HG02588 (cell line): Measurements from ENCODE around the gene ZNF546.
"Not testable (repeated sequence)": the region's sequence is repeated elsewhere in the genome, so short reads cannot be mapped to it uniquely, and the experiment has no call there.

Experiments used
- ATAC-seq: cut with Tn5 transposase; IDR thresholded peaks from one replicate; pipeline ENCODE4 v1.9.1; 2021; ENCODE audit warnings: mild to moderate bottlenecking, moderate library complexity; ENCODE audit not compliant: unreplicated experiment

Gene ZNF546

DNA sequence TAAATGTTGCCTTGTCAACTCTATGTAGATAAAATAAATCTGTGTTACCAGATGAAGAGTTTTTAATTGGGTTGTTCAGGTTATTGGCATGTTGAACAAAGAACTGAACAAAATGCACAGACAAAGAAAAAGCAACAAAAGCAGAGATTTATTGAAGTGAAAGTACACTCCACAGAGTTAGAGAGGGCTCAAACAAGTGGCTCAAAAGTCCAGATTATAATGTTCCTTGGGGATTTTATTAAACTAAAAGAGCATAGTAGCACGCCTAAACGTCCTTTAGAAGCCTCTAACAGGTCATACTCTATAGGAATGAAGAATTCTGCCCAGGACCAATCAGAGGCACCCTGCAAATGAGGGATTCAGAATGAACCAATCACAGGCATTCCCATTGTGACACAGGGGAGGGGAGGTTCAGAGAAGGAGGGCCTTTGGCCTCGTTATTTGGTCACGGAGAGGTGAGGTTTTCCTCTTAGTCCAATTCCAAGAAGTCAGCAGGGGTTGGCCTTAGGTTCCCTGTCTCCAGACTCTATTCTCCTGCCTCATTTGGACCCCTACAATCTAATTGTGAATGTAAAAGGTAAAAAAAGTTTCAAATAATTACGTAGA, 13.1 kb upstream of the ZNF546 start:
- ATAC-seq = no peak

DNA sequence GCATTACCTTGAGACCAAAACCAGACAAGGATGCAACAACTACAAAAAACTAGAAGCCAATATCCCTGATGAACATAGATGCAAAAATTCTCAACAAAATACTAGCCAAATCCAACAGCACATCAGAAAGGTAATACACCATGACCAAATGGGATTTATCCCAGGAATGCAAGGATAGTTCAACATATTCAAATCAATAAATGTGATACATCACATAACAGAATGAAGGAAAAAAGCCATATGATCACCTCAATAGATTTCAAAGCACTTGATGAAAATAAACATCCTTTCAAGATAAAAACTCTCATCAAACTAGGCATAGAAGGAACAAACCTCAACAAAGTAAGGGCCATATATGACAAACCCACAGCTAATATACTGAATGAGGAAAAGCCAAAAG, 10.2 kb upstream of the ZNF546 start:
- no peak for ATAC-seq

DNA sequence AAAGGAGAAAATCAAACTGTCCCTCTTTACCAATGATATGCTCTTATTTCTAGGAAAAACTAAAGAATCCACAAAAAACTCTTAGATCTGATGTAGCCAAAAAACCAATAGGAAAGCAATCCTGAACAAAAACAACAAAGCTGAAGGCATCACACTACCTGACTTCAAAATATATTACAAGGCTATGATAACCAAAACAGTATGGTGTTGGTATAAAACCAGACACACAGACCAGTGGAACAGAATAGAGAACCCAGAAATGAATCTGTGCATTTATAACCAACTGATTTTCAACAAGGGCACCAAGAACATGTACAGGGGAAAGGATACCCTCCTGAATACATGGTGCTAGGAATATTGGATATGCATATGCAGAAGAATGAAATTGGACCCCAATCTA, 9.7 kb upstream of the ZNF546 start:
- ATAC-seq = no peak

DNA sequence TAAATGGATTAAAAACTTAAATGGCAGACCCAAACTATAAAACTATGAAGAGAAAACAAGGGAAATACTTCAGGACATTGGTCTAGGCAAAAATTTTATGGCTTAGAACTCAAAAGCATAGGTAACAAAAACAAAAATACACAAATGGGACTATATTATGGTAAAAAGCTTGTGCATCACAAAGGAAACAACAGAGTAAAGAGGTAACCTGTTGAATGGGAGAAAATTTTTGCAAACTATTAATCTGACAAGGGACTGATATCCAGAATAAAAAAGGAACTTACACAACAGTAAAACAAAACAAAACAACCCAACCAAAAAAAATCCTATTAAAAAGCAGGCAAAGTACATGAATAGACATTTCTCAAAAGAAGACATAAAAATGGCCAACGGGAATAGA, 9.3 kb upstream of the ZNF546 start:
- no peak for ATAC-seq

DNA sequence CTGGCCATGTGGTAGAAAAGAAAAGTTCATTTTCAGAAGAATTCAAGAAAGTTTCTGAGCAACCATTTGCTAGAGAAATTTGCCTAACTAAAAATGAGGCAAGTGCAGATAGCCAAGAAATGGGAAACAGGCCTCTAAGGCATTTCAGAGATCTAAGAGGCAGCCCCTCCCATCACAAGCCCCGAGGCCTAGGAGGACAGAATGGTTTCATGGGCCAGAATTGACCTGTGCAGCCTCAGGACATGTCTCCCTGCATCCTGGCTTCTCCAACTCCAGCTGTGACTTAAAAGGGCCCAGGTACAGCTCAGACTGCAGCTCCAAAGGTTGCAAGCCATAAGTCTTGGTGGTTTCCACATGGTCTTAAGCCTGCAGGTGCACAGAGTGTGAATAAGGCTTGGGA, 3.3 kb upstream of the ZNF546 start:
- ATAC-seq = no peak

DNA sequence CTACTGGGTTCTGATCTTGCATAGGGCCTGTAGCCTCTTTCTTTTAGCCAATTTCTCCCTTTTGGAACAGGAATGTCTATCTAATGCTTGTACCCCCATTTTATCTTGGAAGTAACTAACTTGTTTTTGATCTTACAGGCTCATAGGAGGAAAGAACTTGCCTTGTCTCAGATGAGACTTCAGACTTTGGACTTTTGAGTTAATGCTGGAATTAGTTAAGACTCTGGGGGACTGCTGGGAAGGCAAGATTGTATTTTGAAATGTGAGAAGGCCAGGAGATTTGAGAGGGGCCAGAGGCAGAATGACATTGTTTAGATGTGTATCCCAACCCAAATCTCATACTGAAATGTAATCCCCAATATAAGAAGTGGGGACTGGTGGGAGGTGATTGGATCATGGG, 2.5 kb upstream of the ZNF546 start:
- ATAC-seq = no peak

DNA sequence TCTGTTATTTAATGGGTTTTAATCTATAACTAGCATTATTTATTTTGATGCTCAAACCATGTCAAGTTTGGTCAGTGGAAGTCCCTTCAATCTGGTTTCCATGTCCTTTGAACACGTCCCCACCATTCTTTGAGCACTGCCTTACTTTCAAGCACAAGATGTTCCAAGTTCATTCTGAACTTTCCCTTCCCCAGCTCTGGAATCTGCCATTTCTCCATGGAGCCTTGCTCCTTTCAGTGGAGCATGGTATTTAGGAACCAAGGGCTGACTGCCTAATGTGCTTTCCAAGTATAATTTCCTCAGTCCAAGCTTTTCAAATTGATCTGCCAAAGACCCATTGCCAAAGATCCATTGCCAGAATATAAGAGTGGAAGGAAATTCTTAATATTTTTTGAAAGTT, 1.1 kb upstream of the ZNF546 start:
- ATAC-seq = no peak

DNA sequence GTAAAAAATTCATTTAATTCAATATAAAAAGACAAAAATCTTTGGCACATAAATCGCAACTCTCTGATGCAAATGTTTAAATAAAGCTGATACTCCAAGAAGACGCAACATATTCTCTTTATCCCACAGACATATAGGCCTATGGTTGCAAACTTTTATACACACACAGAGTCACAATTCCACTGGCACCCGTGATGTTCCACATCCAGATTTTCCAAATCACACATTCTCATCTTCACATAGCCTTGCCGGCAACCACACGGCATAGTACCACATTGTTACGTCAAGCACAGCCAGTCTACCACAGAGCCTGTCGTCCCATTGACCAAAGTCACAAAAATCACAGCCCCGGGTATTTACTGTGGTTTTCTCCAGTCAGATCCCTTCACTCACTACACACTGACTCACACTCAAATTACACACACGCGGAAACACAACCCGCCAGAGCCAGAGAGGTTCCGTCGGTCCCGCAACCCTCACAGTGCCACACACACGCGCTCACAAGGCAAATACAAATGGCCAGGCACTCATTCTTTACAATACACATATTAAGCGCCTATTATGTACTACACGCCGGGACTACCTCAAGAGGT, 546 bp upstream of the ZNF546 start:
- ATAC-seq = peak; percentile 28

DNA sequence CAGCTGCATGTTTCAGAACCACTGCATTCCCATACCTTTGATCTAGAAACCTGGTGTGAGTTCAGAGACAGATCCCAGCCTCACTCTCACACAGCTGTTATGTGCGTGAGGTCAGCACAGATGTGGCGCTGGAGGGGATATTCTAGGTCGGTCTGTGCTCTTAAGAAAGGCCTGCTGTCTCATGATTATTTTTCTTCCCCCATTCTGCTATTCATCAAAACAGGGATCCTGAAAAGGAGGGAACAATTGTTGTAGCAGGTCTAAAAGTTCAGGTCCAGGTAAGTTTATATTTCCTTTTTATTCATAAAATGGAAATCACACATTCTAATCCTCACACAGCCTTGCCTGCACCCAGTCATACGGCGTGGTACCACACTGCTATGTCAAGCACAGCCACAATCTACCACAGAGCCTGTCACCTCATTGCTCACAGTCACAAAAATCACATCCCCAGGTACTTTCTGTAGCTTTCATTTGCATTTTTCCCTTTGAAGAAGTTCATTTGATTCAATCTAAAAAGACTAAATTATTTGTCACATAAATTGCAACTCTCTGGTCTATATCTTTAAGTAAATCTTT, 867 bp downstream of the ZNF546 start:
- ATAC-seq = no peak

DNA sequence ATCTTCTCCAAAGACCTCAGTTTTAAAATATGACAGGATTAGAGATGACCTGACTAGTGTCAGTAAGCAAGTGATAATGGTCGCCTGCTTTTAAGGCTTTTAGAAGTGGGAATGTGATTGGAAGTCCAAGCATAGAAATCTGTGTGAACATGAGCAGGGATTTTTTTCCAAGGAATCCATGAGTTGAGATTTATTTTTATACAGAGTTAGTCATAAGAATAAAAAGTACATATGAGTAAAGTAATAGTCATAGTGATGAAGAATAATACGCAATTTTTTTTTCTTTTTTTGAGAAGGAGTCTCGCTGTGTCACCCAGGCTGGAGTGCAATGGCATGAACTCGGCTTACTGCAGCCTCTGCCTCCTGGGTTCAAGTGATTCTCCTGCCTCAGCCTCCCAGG, 1.6 kb downstream of the ZNF546 start:
- no peak for ATAC-seq

DNA sequence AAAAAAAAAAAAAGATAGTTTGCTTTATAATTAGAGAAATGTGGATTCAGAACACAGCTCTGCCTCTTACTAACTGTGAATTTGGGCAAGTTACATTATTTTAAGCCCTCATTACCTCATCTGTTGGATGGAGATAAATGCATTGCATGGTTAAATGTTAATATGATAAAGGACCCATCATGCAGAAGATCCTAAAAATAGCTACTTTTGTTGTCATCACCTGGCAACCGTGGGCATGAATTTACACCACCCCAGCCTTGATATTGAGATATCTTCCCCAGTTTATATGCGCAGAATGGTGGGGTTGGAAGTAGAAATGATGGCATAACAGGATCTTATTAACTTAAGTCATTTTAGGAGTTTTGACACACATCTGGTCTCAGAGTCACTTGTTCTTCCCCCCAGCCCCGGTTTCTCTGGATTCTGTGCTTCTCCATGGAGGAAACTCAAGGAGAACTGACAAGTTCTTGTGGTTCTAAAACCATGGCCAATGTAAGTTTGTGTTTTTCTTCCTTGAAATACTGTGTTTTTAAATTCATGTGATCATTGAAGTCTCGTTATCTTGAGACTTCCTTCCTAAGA, 8.9 kb downstream of the ZNF546 start:
- ATAC-seq = no peak

DNA sequence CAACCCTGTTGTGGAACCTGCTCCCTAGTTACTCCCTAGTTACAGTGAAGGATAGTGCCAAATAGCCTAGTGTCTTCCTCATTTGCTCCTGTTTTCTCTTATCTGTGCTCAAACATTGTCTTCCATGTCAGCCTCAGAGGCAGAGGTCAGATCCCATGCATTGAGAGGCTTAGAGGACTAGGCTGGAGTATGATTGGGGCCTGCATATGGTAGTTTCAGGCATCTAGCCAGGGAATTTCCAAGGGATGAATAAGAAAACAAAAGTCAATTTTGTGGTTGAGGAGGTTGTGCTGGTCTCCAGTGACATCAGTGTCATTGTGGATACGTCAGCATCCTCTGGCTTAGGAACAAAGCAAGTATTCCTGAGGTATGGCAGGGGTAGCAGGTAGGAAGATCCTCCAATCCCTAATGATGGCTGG, 9.4 kb downstream of the ZNF546 start:
- no peak for ATAC-seq

DNA sequence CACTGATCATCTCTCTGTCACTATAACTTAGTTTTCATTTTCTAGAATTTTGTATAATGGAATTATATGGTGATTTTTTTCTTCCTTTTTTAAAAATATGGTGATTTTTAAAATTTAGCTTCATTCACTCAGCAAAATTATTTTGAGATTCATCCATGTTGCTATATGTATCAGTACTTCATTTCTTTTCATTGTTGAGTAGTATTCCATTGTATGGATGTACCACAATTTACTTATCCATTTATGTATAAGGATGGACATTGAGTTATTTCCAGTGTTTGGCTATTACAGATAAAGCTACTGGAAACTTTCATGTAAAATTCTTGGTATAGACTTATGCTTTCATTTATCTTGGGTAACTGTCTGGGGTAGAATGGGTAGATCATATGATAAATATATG, 12.8 kb downstream of the ZNF546 start:
- ATAC-seq = no peak

DNA sequence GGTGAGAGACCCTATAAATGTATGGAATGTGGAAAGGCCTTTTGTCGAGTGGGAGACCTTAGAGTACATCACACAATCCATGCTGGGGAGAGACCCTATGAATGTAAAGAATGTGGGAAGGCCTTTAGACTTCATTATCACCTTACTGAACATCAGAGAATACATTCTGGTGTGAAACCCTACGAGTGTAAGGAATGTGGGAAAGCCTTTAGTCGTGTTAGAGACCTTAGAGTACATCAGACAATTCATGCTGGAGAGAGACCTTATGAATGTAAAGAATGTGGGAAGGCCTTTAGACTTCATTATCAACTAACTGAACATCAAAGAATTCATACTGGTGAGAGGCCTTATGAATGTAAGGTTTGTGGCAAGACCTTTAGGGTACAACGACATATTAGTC, 17.1 kb downstream of the ZNF546 start:
- ATAC-seq = no peak

DNA sequence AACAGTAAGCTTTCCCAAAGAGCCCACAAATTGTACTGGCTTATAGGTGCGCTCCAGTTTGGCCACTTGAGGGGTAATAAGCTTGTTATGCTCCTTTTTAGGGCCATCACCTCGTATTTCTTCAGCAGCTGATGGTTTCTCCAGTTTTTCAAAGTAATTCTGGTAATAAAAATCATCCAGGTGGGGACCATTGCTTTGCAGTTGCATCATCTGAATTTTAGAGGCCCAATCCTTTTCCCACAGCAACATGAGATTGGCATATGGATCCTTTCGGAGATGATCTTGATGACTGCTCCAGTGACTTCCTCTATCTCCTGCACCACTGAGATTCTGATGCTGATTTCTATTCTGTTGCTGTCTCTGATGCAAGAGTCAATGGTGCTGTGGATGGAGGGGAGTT, 27.1 kb downstream of the ZNF546 start:
- ATAC-seq = no peak

DNA sequence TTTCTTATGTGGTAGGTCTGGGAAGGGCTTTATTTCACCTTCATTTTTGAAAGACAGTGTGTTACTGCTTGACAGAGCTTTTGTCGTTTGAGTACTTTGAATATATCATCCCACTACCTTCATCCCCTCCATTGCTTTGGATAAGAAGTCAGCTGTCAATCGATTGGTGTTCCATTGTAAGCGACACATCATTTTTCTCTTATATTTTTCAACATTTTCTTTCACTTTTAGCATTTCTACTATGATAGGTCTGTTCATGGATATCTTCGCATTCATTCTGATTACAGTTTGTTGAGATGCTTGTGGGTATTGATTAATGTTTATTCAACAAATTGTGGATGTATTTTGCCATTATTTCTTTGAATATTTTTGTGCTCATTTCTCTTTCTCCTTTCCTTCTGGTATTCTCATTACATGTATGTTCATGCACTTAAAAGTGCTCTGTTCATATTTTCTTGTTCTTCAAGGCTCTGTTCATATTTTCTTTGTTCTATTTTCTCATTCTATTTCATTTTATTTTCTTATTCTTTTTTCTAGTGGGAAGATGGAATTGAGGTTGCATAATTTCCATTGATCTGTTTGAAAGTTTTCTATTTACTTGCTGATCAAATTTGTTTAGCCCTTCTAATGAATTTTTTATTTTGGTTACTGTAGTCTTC, 29.2 kb downstream of the ZNF546 start:
- ATAC-seq = no peak

DNA sequence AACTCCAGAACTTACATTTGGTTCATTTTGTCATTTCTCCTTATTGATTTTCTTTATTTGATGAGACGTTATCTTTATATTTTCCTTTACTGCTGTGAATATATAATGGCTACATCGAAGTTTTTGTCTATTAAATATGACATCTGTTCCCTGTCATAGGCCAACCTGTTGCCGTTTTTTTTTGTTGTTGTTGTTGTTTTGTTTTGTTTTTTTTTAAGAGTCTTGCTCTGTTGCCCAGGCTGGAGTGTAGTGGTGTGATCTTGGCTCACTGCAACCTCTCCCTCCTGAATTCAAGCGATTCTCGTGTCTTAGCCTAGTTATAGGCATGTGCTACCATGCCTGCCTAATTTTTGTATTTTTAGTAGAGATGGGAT, 29.7 kb downstream of the ZNF546 start:
- ATAC-seq = no peak

DNA sequence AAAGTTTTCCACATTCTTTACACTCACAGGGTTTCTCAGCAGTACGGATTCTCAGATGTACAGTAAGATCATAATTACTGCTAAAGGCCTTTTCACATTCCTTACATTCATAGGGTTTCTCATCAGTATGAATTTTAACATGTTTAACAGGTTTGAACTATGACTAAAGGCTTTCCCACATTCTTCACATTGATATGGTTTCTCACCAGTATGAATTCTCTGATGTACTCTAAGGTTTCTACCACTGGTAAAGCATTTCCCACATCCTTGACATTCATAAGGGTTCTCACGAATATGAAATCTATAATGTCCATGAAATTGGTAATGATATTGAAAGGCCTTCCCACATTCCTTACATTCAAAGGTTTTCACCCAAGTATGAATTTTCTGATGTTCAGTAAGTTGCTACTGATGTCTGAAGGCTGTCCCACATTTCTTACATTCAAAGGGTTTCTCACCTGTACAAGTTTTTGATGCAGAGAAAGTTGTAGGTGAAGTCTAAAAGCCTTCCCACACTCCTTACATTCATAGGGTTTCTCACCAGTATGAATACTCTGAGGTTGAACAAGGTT, 37.2 kb downstream of the ZNF546 start:
- no peak for ATAC-seq

DNA sequence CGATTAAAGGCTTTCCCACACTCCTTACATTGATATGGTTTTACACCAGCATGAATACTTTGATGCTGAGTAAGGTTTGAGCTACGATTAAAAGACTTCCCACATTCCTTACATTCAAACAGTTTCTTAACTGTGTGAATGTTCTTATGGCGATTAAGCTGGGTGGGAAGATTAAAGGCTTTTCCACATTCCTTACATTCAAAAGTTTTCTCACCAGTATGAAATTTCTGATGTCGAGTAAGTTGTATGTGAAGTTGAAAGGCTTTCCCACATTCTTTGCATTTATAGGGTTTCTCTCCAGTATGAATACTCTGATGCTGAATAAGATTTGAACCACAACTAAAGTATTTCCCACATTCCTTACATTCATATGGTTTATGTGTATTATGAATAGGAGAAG, 39.1 kb downstream of the ZNF546 start:
- ATAC-seq = no peak

DNA sequence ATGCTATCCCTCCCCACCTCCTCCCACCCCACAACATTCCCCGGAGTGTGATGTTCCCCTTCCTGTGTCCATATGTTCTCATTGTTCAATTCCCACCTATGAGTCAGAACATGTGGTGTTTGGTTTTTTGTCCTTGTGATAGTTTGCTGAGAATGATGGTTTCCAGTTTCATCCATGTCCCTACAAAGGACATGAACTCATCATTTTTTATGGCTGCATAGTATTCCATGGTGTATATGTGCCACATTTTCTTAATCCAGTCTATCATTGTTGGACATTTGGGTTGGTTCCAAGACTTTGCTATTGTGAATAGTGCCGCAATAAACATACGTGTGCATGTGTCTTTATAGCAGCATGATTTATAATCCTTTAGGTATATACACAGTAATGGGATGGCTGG, 41.2 kb downstream of the ZNF546 start:
- not testable (repeated sequence) for ATAC-seq

DNA sequence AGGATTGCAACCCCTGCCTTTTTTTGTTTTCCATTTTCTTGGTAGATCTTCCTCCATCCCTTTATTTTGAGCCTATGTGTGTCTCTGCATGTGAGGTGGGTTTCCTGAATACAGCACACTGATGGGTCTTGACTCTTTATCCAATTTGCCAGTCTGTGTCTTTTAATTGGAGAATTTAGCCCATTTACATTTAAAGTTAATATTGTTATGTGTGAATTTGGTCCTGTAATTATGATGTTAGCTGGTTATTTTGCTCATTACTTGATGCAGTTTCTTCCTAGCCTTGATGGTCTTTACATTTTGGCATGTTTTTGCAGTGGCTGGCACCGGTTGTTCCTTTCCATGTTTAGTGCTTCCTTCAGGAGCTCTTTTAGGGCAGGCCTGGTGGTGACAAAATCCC, 44.9 kb downstream of the ZNF546 start:
- ATAC-seq = not testable (repeated sequence)

DNA sequence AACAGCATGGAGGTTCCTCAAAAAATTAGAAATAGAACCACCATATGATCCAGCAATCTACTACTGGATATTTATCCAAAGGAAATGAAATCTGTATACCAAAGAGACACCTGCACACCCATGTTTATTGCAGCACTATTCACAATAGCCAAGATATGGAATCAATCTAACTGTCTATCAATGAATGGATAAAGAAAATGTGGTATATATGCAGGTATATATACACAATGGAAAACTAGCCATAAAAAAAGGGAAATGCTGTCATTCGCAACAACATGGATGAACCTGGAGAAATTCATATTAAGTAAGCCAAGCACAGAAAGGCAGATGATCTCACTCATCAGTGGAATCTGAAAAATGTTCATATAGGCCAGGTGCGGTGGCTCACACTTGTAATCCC, 56.6 kb downstream of the ZNF546 start:
- ATAC-seq = no peak
